WTC11 (cell line): ENCODE data around the gene LILRB3. TPM values are rescaled to one million over a fixed set of nuclear protein-coding genes. Genes with fewer than 3 reads are reported as not detected.

Experiments used
- ATAC-seq: fragments of 200-7000 bp; cut with Tn5 transposase; 2 replicates; pipeline ENCODE4 v1.10.0; 2021; ENCODE audit warnings: mild to moderate bottlenecking, moderate library complexity
- CTCF ChIA-PET: fragments of 300-600 bp; sonication (Branson Sonifier 250); formaldehyde crosslinking; loops from one replicate; lab custom pipeline; 2021; ENCODE audit warnings: antibody characterized with exemption; lab: Charles Lee
- POLR2A ChIA-PET: fragments of 350-600 bp; sonication (Branson Sonifier 250); formaldehyde crosslinking; loops from one replicate; lab custom pipeline; 2021; ENCODE audit warnings: antibody characterized with exemption; lab: Charles Lee
- DNase-seq: peaks from one replicate; pipeline ENCODE4 v3.0.0; 2021; ENCODE audit warnings: low spot score
- H3K27ac Mint-ChIP-seq: 2 replicates; pipeline ENCODE4 v1.8.0; 2021; ENCODE audit warnings: mixed read lengths
- H3K27me3 Mint-ChIP-seq: 2 replicates; pipeline ENCODE4 v1.8.0; 2021; ENCODE audit warnings: low read depth, mild to moderate bottlenecking, moderate library complexity, mixed read lengths
- H3K36me3 Mint-ChIP-seq: 2 replicates; pipeline ENCODE4 v1.8.0; 2021; ENCODE audit warnings: mixed read lengths
- H3K4me1 Mint-ChIP-seq: 2 replicates; pipeline ENCODE4 v1.8.0; 2022; ENCODE audit warnings: mixed read lengths
- H3K4me3 Mint-ChIP-seq: 2 replicates; pipeline ENCODE4 v1.8.0; 2021; ENCODE audit warnings: mild to moderate bottlenecking, moderate library complexity, mixed read lengths
- H3K9me3 Mint-ChIP-seq: 2 replicates; pipeline ENCODE4 v1.8.0; 2021; ENCODE audit warnings: mixed read lengths
- ATF3 ChIP-seq: sonication (generic); formaldehyde crosslinking; conservative IDR thresholded peaks from 2 replicates; pipeline ENCODE4 v1.8.1; 2022; ENCODE audit warnings: mild to moderate bottlenecking, missing genetic modification reagents
- ATF6 ChIP-seq: sonication (generic); formaldehyde crosslinking; IDR thresholded peaks from 2 replicates; pipeline ENCODE4 v1.8.1; 2023; ENCODE audit warnings: mild to moderate bottlenecking, missing genetic modification reagents
- CREM ChIP-seq: sonication (generic); formaldehyde crosslinking; IDR thresholded peaks from 2 replicates; pipeline ENCODE4 v1.8.1; 2022; ENCODE audit warnings: mild to moderate bottlenecking, missing genetic modification reagents, moderate library complexity
- FOXP1 ChIP-seq: sonication (generic); formaldehyde crosslinking; IDR thresholded peaks from 2 replicates; pipeline ENCODE4 v1.8.0; 2022; ENCODE audit warnings: missing genetic modification reagents, mild to moderate bottlenecking, moderate library complexity, borderline replicate concordance
- GRHL2 ChIP-seq: fragments of 250-450 bp; sonication (Bioruptor Pico); IDR thresholded peaks from 2 replicates; pipeline ENCODE4 v1.8.0; 2022; ENCODE audit warnings: mild to moderate bottlenecking, moderate library complexity; ENCODE audit not compliant: insufficient replicate concordance, severe bottlenecking
- NFYB ChIP-seq: sonication (generic); formaldehyde crosslinking; conservative IDR thresholded peaks from 2 replicates; pipeline ENCODE4 v1.8.0; 2022; ENCODE audit warnings: low read depth, missing genetic modification reagents
- NR1H2 ChIP-seq: sonication (generic); formaldehyde crosslinking; IDR thresholded peaks from 2 replicates; pipeline ENCODE4 v1.9.0; 2021; ENCODE audit warnings: mild to moderate bottlenecking, moderate library complexity, missing genetic modification reagents
- NR3C1 ChIP-seq: sonication (generic); formaldehyde crosslinking; conservative IDR thresholded peaks from 2 replicates; pipeline ENCODE4 v1.8.1; 2023; ENCODE audit warnings: low read depth, mild to moderate bottlenecking, missing genetic modification reagents
- RELA ChIP-seq: sonication (generic); formaldehyde crosslinking; IDR thresholded peaks from 2 replicates; pipeline ENCODE4 v1.8.1; 2022; ENCODE audit warnings: missing genetic modification reagents, mild to moderate bottlenecking, borderline replicate concordance
- RORB ChIP-seq: fragments of 250-450 bp; sonication (Bioruptor Pico); IDR thresholded peaks from 2 replicates; pipeline ENCODE4 v1.9.0; 2021; ENCODE audit warnings: mild to moderate bottlenecking
- SMAD3 ChIP-seq: sonication (generic); formaldehyde crosslinking; IDR thresholded peaks from 2 replicates; pipeline ENCODE4 v1.8.0; 2022; ENCODE audit warnings: missing genetic modification reagents, mild to moderate bottlenecking, borderline replicate concordance
- ZNF263 ChIP-seq: sonication (generic); formaldehyde crosslinking; IDR thresholded peaks from 2 replicates; pipeline ENCODE4 v1.8.1; 2022; ENCODE audit warnings: low read depth, mild to moderate bottlenecking, moderate library complexity, missing genetic modification reagents
- ZNF396 ChIP-seq: fragments of 250-450 bp; sonication (Bioruptor Pico); IDR thresholded peaks from 2 replicates; pipeline ENCODE4 v1.8.0; 2021; ENCODE audit warnings: mild to moderate bottlenecking, moderate library complexity, borderline replicate concordance
- ZNF425 ChIP-seq: fragments of 250-450 bp; sonication (Bioruptor Pico); conservative IDR thresholded peaks from 2 replicates; pipeline ENCODE4 v1.9.0; 2021; ENCODE audit warnings: mild to moderate bottlenecking
- ZSCAN18 ChIP-seq: fragments of 250-450 bp; sonication (Bioruptor Pico); IDR thresholded peaks from 2 replicates; pipeline ENCODE4 v2.1.2; 2022; ENCODE audit warnings: mild to moderate bottlenecking, moderate library complexity
- total RNA-seq: library from RNA; stranded (reverse); gene quantifications from 3 replicates; pipeline ENCODE4 v1.2.3, GENCODE V29; 2021
- TF ChIP-seq, protein P1 (sequence below): sonication (generic); formaldehyde crosslinking; IDR thresholded peaks from 2 replicates; pipeline ENCODE4 v1.8.1; 2022; ENCODE audit warnings: mild to moderate bottlenecking, moderate library complexity, missing genetic modification reagents
- TF ChIP-seq, protein P2 (sequence below): sonication (generic); formaldehyde crosslinking; IDR thresholded peaks from 2 replicates; pipeline ENCODE4 v1.8.1; 2023; ENCODE audit warnings: mild to moderate bottlenecking, missing genetic modification reagents
- TF ChIP-seq, protein P3 (sequence below): sonication (generic); formaldehyde crosslinking; IDR thresholded peaks from 2 replicates; pipeline ENCODE4 v1.8.0; 2023; ENCODE audit warnings: mild to moderate bottlenecking, missing genetic modification reagents
- TF ChIP-seq, protein P4 (sequence below): sonication (generic); formaldehyde crosslinking; IDR thresholded peaks from 2 replicates; pipeline ENCODE4 v1.8.0; 2022; ENCODE audit warnings: mild to moderate bottlenecking, missing genetic modification reagents

The LILRB3 gene
- total RNA-seq, 1 experiment from 2014 or later, result not detected

DNA sequence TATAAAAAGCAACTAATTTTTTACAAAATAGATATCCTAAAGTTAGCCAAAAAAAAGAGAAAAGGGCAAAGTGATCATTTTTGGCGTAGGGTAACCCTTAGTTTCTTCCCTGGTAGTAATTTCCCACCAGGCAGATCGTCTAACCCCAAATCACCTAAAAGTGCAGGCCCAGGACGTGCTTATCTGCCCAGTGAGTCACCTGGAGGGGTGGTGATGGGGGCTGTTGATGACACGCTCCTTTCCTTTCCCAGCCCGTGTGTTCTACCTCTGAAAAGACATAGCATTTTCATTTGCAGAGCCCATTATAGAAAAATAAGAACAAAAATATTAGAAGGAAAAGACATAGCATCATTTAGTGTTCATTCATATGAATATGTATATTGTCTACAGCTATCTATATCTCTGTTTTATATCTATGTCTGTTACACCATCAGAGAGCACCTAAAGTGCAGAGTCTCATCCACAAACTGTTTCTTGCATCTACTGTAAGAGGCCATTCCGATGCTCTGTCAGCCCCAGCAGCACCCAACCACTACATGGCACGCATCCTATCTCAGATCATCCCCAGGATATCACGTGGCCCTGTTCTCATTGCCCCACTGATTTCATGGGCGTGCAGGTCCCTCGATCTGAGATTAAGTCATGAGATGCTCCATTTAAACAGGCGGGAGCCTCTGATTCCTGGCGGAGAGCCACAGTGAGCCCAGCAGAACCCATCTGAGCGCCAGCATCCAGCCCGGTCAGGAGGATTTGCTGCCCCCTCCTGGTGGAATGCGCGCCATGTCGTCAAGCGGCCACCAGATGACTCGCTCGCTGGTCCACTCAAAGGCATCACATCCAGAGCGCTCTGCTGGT is 8.5 kb upstream of the LILRB3 start (continued):
- no peak for TF ChIP-seq ZNF396 (CRISPR knock-in tag)
- TF ChIP-seq, protein P1, sequence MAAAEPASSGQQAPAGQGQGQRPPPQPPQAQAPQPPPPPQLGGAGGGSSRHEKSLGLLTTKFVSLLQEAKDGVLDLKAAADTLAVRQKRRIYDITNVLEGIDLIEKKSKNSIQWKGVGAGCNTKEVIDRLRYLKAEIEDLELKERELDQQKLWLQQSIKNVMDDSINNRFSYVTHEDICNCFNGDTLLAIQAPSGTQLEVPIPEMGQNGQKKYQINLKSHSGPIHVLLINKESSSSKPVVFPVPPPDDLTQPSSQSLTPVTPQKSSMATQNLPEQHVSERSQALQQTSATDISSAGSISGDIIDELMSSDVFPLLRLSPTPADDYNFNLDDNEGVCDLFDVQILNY (CRISPR knock-in tag), result no peak
- TF ChIP-seq, protein P2, sequence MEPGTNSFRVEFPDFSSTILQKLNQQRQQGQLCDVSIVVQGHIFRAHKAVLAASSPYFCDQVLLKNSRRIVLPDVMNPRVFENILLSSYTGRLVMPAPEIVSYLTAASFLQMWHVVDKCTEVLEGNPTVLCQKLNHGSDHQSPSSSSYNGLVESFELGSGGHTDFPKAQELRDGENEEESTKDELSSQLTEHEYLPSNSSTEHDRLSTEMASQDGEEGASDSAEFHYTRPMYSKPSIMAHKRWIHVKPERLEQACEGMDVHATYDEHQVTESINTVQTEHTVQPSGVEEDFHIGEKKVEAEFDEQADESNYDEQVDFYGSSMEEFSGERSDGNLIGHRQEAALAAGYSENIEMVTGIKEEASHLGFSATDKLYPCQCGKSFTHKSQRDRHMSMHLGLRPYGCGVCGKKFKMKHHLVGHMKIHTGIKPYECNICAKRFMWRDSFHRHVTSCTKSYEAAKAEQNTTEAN (CRISPR knock-in tag), result no peak
- TF ChIP-seq, protein P3, sequence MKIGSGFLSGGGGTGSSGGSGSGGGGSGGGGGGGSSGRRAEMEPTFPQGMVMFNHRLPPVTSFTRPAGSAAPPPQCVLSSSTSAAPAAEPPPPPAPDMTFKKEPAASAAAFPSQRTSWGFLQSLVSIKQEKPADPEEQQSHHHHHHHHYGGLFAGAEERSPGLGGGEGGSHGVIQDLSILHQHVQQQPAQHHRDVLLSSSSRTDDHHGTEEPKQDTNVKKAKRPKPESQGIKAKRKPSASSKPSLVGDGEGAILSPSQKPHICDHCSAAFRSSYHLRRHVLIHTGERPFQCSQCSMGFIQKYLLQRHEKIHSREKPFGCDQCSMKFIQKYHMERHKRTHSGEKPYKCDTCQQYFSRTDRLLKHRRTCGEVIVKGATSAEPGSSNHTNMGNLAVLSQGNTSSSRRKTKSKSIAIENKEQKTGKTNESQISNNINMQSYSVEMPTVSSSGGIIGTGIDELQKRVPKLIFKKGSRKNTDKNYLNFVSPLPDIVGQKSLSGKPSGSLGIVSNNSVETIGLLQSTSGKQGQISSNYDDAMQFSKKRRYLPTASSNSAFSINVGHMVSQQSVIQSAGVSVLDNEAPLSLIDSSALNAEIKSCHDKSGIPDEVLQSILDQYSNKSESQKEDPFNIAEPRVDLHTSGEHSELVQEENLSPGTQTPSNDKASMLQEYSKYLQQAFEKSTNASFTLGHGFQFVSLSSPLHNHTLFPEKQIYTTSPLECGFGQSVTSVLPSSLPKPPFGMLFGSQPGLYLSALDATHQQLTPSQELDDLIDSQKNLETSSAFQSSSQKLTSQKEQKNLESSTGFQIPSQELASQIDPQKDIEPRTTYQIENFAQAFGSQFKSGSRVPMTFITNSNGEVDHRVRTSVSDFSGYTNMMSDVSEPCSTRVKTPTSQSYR (CRISPR knock-in tag), result no peak
- TF ChIP-seq ZSCAN18 (CRISPR knock-in tag), result no peak
- TF ChIP-seq ZNF425, result no peak
- TF ChIP-seq, all 79 proteins: peak for 3

- Mint-ChIP-seq H3K9me3 (peaks cover 18% of the 10 kb centered on the region), H3K36me3 (no peaks in the 10 kb centered on the region; the same call in 1 of the 2 replicates), H3K27me3 (peaks cover 18% of the 10 kb centered on the region), H3K4me1 (no peaks in the 10 kb centered on the region), H3K4me3 (no peak overlapping the region), H3K27ac (no peak overlapping the region)
- DNase-seq (no peak), ATAC-seq (no peak)
- TF ChIP-seq, protein P2 (CRISPR knock-in tag), result no peak
- TF ChIP-seq FOXP1 (CRISPR knock-in tag) (no peak), GRHL2 (CRISPR knock-in tag) (no peak), NR1H2 (CRISPR knock-in tag) (no peak), NR3C1 (no peak), ZNF263 (no peak), ATF6 (CRISPR knock-in tag) (no peak), SMAD3 (CRISPR knock-in tag) (no peak), RORB (CRISPR knock-in tag) (no peak), RELA (CRISPR knock-in tag) (no peak), ATF3 (CRISPR knock-in tag) (no peak), CREM (no peak), NFYB (no peak)
- TF ChIP-seq, protein P4, sequence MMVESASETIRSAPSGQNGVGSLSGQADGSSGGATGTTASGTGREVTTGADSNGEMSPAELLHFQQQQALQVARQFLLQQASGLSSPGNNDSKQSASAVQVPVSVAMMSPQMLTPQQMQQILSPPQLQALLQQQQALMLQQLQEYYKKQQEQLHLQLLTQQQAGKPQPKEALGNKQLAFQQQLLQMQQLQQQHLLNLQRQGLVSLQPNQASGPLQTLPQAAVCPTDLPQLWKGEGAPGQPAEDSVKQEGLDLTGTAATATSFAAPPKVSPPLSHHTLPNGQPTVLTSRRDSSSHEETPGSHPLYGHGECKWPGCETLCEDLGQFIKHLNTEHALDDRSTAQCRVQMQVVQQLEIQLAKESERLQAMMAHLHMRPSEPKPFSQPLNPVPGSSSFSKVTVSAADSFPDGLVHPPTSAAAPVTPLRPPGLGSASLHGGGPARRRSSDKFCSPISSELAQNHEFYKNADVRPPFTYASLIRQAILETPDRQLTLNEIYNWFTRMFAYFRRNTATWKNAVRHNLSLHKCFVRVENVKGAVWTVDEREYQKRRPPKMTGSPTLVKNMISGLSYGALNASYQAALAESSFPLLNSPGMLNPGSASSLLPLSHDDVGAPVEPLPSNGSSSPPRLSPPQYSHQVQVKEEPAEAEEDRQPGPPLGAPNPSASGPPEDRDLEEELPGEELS, result no peak
- POLR2A ChIA-PET, result no interaction called here
- CTCF ChIA-PET, result no interaction called here
These were observed 7.2 kb upstream of the LILRB3 start for GRCh38 chr19:54230031-54230430.
